ENCODE data around the gene SPDYE4. TPM values are rescaled to one million over a fixed set of nuclear protein-coding genes. Genes with fewer than 3 reads are reported as not detected.

The SPDYE4 gene
- total RNA-seq, 2 donors from 2014 or later, result 0.91 TPM; not detected in 1

- H3K27me3 ChIP-seq (replicated peaks; ENCODE audit: insufficient read depth), result no peaks in the 10 kb centered on the region
- no peaks in the 10 kb centered on the region for H3K4me1 ChIP-seq (replicated peaks)
- 73% methylated on average over 23 of the region's 23 CpGs for WGBS
- TF ChIP-seq POLR2A (IDR thresholded peaks at IDR 0.05) (no peak), POLR2AphosphoS5 (IDR thresholded peaks at IDR 0.05) (no peak), CTCF (IDR thresholded peaks at IDR 0.05) (no peak)
- no peaks in the 10 kb centered on the region for H3K36me3 ChIP-seq
- no peak overlapping the region for H3K4me3 ChIP-seq
- H3K27ac ChIP-seq, result no peak overlapping the region
- H3K9me3 ChIP-seq, result no peaks in the 10 kb centered on the region
- DNase-seq (ENCODE audit: low spot score), result no peak
- intact Hi-C loops (cut with DNase I), result no loop called here
Measured at GRCh38 chr17:8798176-8798845, 40.0 kb upstream of the SPDYE4 start.

GRCh38 chr17:8797621-8798175 lies 39.4 kb upstream of the SPDYE4 start:
- TF ChIP-seq POLR2A (IDR thresholded peaks at IDR 0.05) (no peak), POLR2AphosphoS5 (IDR thresholded peaks at IDR 0.05) (no peak), CTCF (IDR thresholded peaks at IDR 0.05) (no peak)
- H3K9me3 ChIP-seq, result no peaks in the 10 kb centered on the region
- WGBS, result 92% methylated on average over 14 of the region's 14 CpGs
- DNase-seq (ENCODE audit: low spot score), result no peak
- H3K27ac ChIP-seq, result no peak overlapping the region
- intact Hi-C loops (cut with DNase I), result no loop called here
- no peak overlapping the region for H3K4me3 ChIP-seq
- H3K4me1 ChIP-seq (replicated peaks), result no peaks in the 10 kb centered on the region
- H3K27me3 ChIP-seq (replicated peaks; ENCODE audit: insufficient read depth), result no peaks in the 10 kb centered on the region
- H3K36me3 ChIP-seq, result no peaks in the 10 kb centered on the region

GRCh38 chr17:8794636-8795035 lies 36.3 kb upstream of the SPDYE4 start:
- no peaks in the 10 kb centered on the region for H3K9me3 ChIP-seq
- TF ChIP-seq CTCF (IDR thresholded peaks at IDR 0.05) (no peak), POLR2AphosphoS5 (IDR thresholded peaks at IDR 0.05) (no peak), POLR2A (IDR thresholded peaks at IDR 0.05) (no peak)
- intact Hi-C loops (cut with DNase I), result no loop called here
- WGBS, result 66% methylated on average over 7 of the region's 7 CpGs
- H3K27me3 ChIP-seq (replicated peaks; ENCODE audit: insufficient read depth), result no peaks in the 10 kb centered on the region
- no peak for DNase-seq (ENCODE audit: low spot score)
- H3K36me3 ChIP-seq, result no peaks in the 10 kb centered on the region
- no peaks in the 10 kb centered on the region for H3K4me1 ChIP-seq (replicated peaks)
- H3K4me3 ChIP-seq, result no peak overlapping the region
- H3K27ac ChIP-seq, result no peak overlapping the region

- whole genome bisulfite sequencing, result 40% methylated on average over 2 of the region's 2 CpGs
- no peak overlapping the region for H3K4me3 ChIP-seq
- intact Hi-C loops (cut with DNase I), result no loop called here
- DNase-seq (ENCODE audit: low spot score), result no peak
- no peaks in the 10 kb centered on the region for H3K36me3 ChIP-seq
- H3K27me3 ChIP-seq (replicated peaks; ENCODE audit: insufficient read depth), result no peaks in the 10 kb centered on the region
- H3K4me1 ChIP-seq (replicated peaks), result no peaks in the 10 kb centered on the region
- no peaks in the 10 kb centered on the region for H3K9me3 ChIP-seq
- TF ChIP-seq CTCF (IDR thresholded peaks at IDR 0.05) (no peak), POLR2A (IDR thresholded peaks at IDR 0.05) (no peak), POLR2AphosphoS5 (IDR thresholded peaks at IDR 0.05) (no peak)
- no peak overlapping the region for H3K27ac ChIP-seq
Measured at GRCh38 chr17:8793649-8794048, 35.3 kb upstream of the SPDYE4 start.

- DNase-seq (ENCODE audit: low spot score), result no peak
- H3K27ac ChIP-seq, result no peak overlapping the region
- intact Hi-C loops (cut with DNase I), result no loop called here
- H3K4me1 ChIP-seq (replicated peaks), result no peaks in the 10 kb centered on the region
- H3K4me3 ChIP-seq, result no peak overlapping the region
- H3K27me3 ChIP-seq (replicated peaks; ENCODE audit: insufficient read depth), result no peaks in the 10 kb centered on the region
- no peak for TF ChIP-seq POLR2A (IDR thresholded peaks at IDR 0.05)
- TF ChIP-seq CTCF (IDR thresholded peaks at IDR 0.05), result no peak
- TF ChIP-seq POLR2AphosphoS5 (IDR thresholded peaks at IDR 0.05), result no peak
- no peaks in the 10 kb centered on the region for H3K9me3 ChIP-seq
- WGBS, result 62% methylated on average over 6 of the region's 6 CpGs
- no peaks in the 10 kb centered on the region for H3K36me3 ChIP-seq
Measured at GRCh38 chr17:8792646-8793045, 34.3 kb upstream of the SPDYE4 start.

Data from prostate gland (tissue), 2 donors.